Smooth muscle cell of the brain vasculature (primary cell): Measurements from ENCODE around the gene CCRL2.
"Not testable (repeated sequence)": the region's sequence is repeated elsewhere in the genome, so short reads cannot be mapped to it uniquely, and the experiment has no call there.

ENCODE experiments used
- DNase-seq: peaks from one replicate; pipeline ENCODE4 v3.0.0-alpha.2; 2012; ENCODE audit warnings: low read depth, low spot score

Gene CCRL2

GRCh38 chr3:46427916-46428833, 21.1 kb downstream of the CCRL2 start:
- no peak for DNase-seq

GRCh38 chr3:46429250-46429649, 22.2 kb downstream of the CCRL2 start:
- no peak for DNase-seq

- DNase-seq, result no peak
Observed at GRCh38 chr3:46429671-46430070, 22.6 kb downstream of the CCRL2 start.

GRCh38 chr3:46430879-46431278, 23.8 kb downstream of the CCRL2 start:
- DNase-seq, result not testable (repeated sequence)

- not testable (repeated sequence) for DNase-seq
Observed at GRCh38 chr3:46431905-46432304, 24.8 kb downstream of the CCRL2 start.

GRCh38 chr3:46433118-46433517, 26.1 kb downstream of the CCRL2 start:
- DNase-seq, result not testable (repeated sequence)

DNA sequence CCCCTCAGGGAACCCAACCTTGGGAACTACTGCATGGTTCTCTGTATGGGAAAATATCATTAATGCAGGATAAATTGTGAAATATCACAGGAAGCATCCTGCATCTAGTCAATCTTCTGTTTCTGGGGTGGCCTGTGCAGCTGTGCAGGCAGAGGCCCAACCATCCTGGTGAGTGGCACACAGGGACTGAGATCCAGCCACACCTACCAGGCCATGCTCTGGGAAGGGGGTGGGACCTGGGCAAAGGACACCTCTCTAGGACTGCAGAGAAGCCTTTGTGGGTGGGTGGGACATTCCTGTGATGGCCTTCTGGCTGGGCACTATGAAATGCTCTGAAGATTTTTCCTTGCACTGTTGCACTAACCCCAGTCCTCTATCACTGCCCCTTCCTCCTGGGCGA, 26.8 kb downstream of the CCRL2 start:
- DNase-seq, result no peak

DNA sequence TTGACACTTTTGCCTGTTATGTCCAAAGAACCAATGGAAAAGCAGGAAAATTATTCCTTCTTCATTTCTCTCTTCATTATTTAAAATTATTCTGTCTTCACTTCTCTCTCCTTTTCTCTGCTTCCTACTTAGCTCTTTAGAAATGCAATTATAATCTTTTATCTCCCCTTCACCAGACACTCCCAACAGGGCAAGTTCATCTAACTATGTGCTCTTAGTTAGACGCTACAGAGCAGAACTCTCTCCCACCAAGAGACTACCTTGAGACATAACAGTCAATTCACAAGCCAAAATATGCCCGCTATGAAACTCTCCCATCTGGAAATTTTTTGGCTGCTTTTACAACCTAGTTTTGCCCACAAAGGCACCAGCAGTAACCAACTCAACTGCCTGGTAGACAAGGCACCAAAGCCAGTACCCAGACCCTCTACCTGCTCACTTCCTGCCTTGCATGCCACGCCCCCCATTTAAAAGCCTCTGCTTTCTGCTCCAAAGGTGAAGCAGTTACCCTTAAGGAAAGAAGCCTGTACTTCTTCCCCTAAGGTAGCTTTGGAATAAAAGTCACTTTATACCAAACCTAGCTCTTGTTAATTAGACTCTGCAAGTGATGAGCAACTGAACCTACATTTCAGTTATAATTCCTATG, 28.1 kb downstream of the CCRL2 start:
- DNase-seq, result no peak

- DNase-seq, result no peak
Observed at GRCh38 chr3:46438831-46439230, 31.8 kb downstream of the CCRL2 start.

DNA sequence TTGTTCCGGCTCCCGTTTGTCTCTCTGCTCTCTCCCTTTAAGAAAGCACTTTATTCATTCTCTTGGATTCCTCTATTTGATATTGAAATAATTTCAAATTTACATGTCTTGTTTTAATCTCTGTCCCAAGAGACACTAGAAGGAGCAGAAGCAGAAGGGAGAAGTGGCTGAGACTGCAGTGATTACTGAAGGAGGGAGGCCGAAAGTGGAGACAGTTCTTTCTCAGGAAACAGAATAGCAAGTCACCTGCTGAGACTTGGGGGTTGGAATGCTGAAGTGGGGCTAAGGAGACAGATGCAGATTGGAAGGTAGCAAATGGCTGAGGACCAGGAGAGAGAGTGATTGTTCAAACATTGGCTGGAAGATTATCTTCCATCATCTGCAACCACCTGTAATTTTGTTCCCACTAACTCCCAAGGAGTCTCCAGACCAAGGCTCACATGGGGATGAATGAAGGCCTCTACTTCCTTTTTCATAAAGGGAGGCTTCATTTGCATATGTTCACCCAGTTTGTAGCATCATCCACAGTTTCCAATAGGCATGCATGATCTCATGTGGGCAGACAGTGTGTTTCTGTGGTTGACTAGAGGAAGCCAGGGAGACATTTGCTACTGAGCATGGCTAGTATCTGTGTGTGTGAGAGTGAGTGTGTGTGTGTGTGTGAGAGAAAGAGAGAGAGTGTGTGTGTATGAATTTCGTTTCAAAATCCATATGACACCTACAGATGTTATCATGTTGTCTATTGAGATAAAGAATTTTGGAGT, 33.7 kb downstream of the CCRL2 start:
- no peak for DNase-seq

- peak; percentile 18 for DNase-seq
Observed at GRCh38 chr3:46442576-46443530, 35.8 kb downstream of the CCRL2 start.

GRCh38 chr3:46447228-46447985, 40.3 kb downstream of the CCRL2 start:
- DNase-seq, result no peak

DNA sequence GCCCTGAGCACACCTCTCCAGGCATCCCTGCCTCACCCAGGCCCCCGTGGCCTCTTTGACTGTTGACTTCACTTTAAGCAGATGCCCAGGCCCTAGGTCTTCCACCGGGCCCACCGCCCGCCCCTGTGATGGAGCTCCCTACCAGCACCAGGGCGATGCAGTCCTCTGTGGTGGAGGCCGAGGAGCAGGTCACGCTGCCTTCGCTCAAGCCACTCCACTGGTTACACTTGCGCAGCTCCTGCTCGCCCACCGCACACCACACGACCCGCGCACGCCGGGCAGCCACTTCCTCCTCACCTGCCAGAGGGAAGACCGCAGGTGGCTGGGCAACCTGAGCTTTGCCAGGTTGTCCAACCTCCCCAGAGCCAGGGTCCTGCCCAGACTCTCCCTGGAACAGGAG, 41.7 kb downstream of the CCRL2 start:
- DNase-seq, result no peak

DNA sequence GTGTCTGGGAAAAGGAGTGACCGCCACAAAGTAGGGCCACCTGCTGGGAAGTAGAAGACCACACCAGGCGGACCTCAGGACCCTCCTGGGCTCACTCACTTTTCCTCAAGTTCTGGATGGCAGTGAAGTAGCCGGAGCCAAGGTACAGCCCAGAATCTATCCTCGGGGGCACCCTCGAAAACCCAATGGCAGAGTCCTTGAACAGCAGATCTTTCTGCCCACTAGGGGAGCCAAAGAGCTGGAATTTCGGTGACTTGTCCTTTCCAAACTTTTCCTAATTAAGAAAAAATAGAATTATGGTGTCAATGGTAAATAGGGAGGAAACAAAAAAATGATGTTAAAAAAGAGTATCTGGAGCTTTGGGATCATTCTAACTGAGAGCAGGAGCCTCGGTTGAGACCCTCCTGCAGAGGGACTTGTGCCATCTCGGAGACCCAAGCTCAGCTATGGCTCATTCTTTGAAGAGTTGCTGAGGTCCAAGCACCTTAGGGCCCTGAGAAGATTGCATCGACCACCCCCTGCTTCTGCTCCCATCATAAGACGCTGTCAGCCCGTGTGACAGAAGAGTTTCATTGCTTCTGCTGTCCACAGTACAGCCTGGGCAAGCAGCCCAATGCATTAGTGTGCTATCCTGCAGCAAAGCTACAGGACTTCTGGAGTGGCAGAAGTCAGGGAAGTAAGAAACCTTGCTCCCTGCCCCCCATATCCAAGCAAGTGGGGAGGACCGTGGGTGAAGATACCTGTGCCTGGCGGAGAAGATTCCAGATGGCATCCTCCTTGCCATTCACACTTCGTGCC, 42.9 kb downstream of the CCRL2 start:
- DNase-seq, result no peak

- DNase-seq, result no peak
Observed at GRCh38 chr3:46453526-46454208, 46.6 kb downstream of the CCRL2 start.

DNA sequence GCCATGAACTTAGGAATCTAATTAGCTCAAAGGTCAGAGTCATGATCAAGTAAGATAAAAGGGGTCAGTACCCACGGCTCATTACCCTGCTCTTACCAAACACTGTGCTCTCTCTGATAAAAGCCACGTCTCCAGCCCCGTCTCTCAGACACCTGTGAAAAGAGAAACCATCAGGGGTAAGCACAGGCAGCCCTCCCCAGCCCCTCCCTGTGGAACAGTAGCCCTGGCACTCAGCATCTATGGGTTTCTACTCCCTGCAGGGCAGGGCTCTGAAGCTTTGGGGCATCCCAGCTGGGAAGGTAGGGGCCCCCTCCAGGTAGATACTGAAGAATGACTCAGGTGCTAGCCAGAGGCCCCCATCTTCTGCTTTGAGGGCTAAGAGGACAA, 47.1 kb downstream of the CCRL2 start:
- DNase-seq, result no peak

DNA sequence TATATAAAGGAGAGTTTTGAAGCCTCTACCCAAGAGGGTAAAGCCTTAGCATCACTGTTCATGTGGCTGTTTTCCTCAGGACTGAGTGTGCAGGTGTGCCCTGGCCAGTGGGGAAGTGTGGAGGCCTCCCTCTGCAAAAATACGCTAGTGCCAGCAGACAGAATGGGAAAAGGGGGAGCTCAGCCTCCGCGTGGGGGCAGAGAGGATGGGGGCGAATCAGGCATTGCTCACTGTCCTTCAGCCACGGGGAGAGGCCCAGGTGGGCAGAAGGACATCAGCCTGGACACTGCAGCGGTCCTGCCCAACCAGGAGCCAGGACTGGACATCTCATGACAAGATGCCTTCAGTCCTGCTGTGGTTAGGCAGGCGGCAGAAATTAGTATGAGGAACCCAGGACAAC, 47.5 kb downstream of the CCRL2 start:
- DNase-seq, result no peak

GRCh38 chr3:46455231-46456115, 48.4 kb downstream of the CCRL2 start:
- no peak for DNase-seq
